ENCODE data around the gene ASCC1.

- TF ChIP-seq CTCF (conservative IDR thresholded peaks at IDR 0.05; ENCODE audit: low read depth in 2 of 2), result no peak
- no peak for TF ChIP-seq REST (IDR thresholded peaks at IDR 0.05; ENCODE audit: unreplicated experiment)
- no peak for TF ChIP-seq EZH2phosphoT487 (IDR thresholded peaks at IDR 0.05; ENCODE audit: unreplicated experiment)
- TF ChIP-seq CREB1 (CRISPR knock-in tag; IDR thresholded peaks at IDR 0.05; ENCODE audit: low read depth), result no peak
- no peak for TF ChIP-seq EZH2 (IDR thresholded peaks at IDR 0.05; ENCODE audit: low read depth, unreplicated experiment)
- no peak for TF ChIP-seq POLR2AphosphoS5 (IDR thresholded peaks at IDR 0.05; ENCODE audit: low read depth)
- no peak for TF ChIP-seq STAT1 (IDR thresholded peaks at IDR 0.05; ENCODE audit: unreplicated experiment)
- no peak for TF ChIP-seq ZNF462 (CRISPR knock-in tag; IDR thresholded peaks at IDR 0.05)
- no peak for TF ChIP-seq ZNF114 (CRISPR knock-in tag; IDR thresholded peaks at IDR 0.05)
- TF ChIP-seq JUNB (IDR thresholded peaks at IDR 0.05; ENCODE audit: unreplicated experiment), result no peak
- no peak for TF ChIP-seq ZNF331 (CRISPR knock-in tag; IDR thresholded peaks at IDR 0.05; ENCODE audit: low read depth)
- no peak for TF ChIP-seq NANOG (IDR thresholded peaks at IDR 0.05; ENCODE audit: borderline replicate concordance)
Measured at GRCh38 chr10:72067463-72068125, 148.5 kb downstream of the ASCC1 start.

Measured in GM23338 (cell line).